PC-3 (cell line): ENCODE measurements around the gene ATAD3B. TPM values are rescaled to one million over a fixed set of nuclear protein-coding genes. Genes with fewer than 3 reads are reported as not detected.
A peak's percentile ranks its signal among the peaks of the same experiment; 100 is the strongest.

Source experiments
- ATAC-seq: fragments of 200-7000 bp; cut with Tn5 transposase; 2 replicates; pipeline ENCODE4 v1.9.1; 2020; ENCODE audit warnings: mild to moderate bottlenecking, moderate library complexity
- BruUV-seq: library from RNA; stranded (reverse); fragments of 400-500 nt; replicated peaks from 2 replicates; lab custom pipeline; 2021; lab: Mats Ljungman, UMichigan
- CTCF ChIA-PET: fragments of 300-600 bp; sonication (Branson Sonifier 250); formaldehyde crosslinking; loops from one replicate; lab custom pipeline; 2022; ENCODE audit warnings: antibody characterized with exemption; lab: Charles Lee
- POLR2A ChIA-PET: fragments of 300-600 bp; sonication (Branson Sonifier 250); formaldehyde crosslinking; loops from one replicate; lab custom pipeline; 2022; ENCODE audit warnings: antibody characterized with exemption; ENCODE audit not compliant: unreplicated experiment; lab: Charles Lee
- DNase-seq: peaks from one replicate; pipeline ENCODE4 v3.0.0-alpha.2; 2015
- H2AFZ ChIP-seq: fragments of 300-600 bp; sonication (generic); 2 replicates; pipeline ENCODE4 v1.6.0; 2016; ENCODE audit warnings: antibody characterized with exemption, low read length
- H3F3A ChIP-seq: fragments of 300-600 bp; sonication (generic); one replicate; pipeline ENCODE4 v1.6.0; 2017; ENCODE audit warnings: antibody characterized with exemption, low read length, control low read depth, mild to moderate bottlenecking; ENCODE audit not compliant: unreplicated experiment
- H3K27ac ChIP-seq: fragments of 300-600 bp; sonication (generic); 2 replicates; pipeline ENCODE4 v1.5.1; 2016; ENCODE audit warnings: mild to moderate bottlenecking, low read length
- H3K27me3 ChIP-seq: fragments of 300-600 bp; sonication (generic); 2 replicates; pipeline ENCODE4 v1.6.1; 2016; ENCODE audit warnings: low read length, mixed read lengths
- H3K36me3 ChIP-seq: fragments of 300-600 bp; sonication (generic); 2 replicates; pipeline ENCODE4 v1.6.1; 2016; ENCODE audit warnings: low read depth, mixed run types, low read length, mixed read lengths
- H3K4me1 ChIP-seq: fragments of 300-600 bp; sonication (generic); 2 replicates; pipeline ENCODE4 v1.5.1; 2016; ENCODE audit warnings: low read length; ENCODE audit not compliant: insufficient read depth
- H3K4me2 ChIP-seq: fragments of 300-600 bp; sonication (generic); 2 replicates; pipeline ENCODE4 v1.6.0; 2016; ENCODE audit warnings: low read length
- H3K4me3 ChIP-seq: fragments of 300-600 bp; sonication (generic); 2 replicates; pipeline ENCODE4 v1.5.1; 2016; ENCODE audit warnings: mild to moderate bottlenecking, low read length, mixed read lengths
- H3K79me2 ChIP-seq: fragments of 300-600 bp; sonication (generic); 2 replicates; pipeline ENCODE4 v1.6.1; 2017; ENCODE audit warnings: low read length, mixed read lengths
- H3K9ac ChIP-seq: fragments of 300-600 bp; sonication (generic); 2 replicates; pipeline ENCODE4 v1.6.0; 2016; ENCODE audit warnings: mild to moderate bottlenecking, low read length
- H3K9me2 ChIP-seq: fragments of 300-600 bp; sonication (generic); replicated peaks from 2 replicates; pipeline ENCODE4 v1.6.1; 2016; ENCODE audit warnings: mixed run types, low read length, mixed read lengths
- H3K9me3 ChIP-seq: fragments of 300-600 bp; sonication (generic); 2 replicates; pipeline ENCODE4 v1.6.1; 2016; ENCODE audit warnings: low read length, mixed read lengths
- H4K20me1 ChIP-seq: fragments of 300-600 bp; sonication (generic); 2 replicates; pipeline ENCODE4 v1.6.1; 2016; ENCODE audit warnings: low read length, mixed read lengths
- EZH2 ChIP-seq: fragments of 300-600 bp; sonication (generic); IDR thresholded peaks from one replicate; pipeline ENCODE4 v1.6.1; 2017; ENCODE audit warnings: antibody characterized with exemption, mild to moderate bottlenecking, low read length; ENCODE audit not compliant: unreplicated experiment
- EZH2phosphoT487 ChIP-seq: fragments of 300-600 bp; sonication (generic); IDR thresholded peaks from 2 replicates; pipeline ENCODE4 v1.6.1; 2018; ENCODE audit warnings: mild to moderate bottlenecking, antibody characterized with exemption, low read length, borderline replicate concordance
- intact Hi-C: fragments of 100-400 bp; cut with micrococcal nuclease; formaldehyde crosslinking; loops from 2 replicates; pipeline ENCODE4 v1.9.0; 2023
- total RNA-seq: library from RNA; depleted of rRNA; stranded (reverse); fragments of >200 nt; gene quantifications from 2 replicates; pipeline ENCODE4 v1.2.3, GENCODE V29; 2014
- TF ChIP-seq, protein P1 (sequence below): fragments of 300-600 bp; sonication (generic); conservative IDR thresholded peaks from 2 replicates; pipeline ENCODE4 v1.5.1; 2017; ENCODE audit warnings: antibody characterized with exemption, low read depth, mild to moderate bottlenecking, low read length

ATAD3B gene
- total RNA-seq, 1 experiment from 2014 or later: 140 TPM

DNA sequence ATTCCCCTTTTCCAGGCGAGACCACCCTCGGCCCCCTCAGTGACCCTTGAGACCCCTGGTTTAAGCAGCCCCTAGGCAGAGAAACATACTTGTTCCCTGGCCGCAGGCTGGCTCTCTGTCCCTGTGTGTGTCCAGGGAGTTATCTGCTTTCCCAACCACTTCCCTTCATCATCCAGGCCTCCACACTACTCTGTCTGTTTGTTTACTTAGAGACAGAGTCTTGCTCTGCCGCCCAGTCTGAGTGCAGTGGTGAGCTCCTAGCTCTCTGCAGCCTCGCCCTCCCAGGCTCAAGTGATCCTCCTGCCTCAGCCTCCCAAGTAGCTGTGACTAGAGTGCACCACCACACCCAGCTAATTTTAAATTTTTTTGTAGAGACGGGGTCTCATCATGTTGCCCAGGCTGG, 41.9 kb upstream of the ATAD3B start:
- H2AFZ ChIP-seq: no peak overlapping the region
- intact Hi-C loops: no loop called here
- TF ChIP-seq EZH2 (no peak), EZH2phosphoT487 (no peak)
- TF ChIP-seq, protein P1, sequence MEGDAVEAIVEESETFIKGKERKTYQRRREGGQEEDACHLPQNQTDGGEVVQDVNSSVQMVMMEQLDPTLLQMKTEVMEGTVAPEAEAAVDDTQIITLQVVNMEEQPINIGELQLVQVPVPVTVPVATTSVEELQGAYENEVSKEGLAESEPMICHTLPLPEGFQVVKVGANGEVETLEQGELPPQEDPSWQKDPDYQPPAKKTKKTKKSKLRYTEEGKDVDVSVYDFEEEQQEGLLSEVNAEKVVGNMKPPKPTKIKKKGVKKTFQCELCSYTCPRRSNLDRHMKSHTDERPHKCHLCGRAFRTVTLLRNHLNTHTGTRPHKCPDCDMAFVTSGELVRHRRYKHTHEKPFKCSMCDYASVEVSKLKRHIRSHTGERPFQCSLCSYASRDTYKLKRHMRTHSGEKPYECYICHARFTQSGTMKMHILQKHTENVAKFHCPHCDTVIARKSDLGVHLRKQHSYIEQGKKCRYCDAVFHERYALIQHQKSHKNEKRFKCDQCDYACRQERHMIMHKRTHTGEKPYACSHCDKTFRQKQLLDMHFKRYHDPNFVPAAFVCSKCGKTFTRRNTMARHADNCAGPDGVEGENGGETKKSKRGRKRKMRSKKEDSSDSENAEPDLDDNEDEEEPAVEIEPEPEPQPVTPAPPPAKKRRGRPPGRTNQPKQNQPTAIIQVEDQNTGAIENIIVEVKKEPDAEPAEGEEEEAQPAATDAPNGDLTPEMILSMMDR: no peak
- no peaks in the 10 kb centered on the region for H3K79me2 ChIP-seq
- BruUV-seq: no TSS peak
- DNase-seq (no peak), ATAC-seq (no peak)
- peaks cover 4% of the 10 kb centered on the region for H3F3A ChIP-seq
- no peak overlapping the region for H3K27ac ChIP-seq
- no peak overlapping the region for H3K4me2 ChIP-seq
- no peaks in the 10 kb centered on the region for H3K27me3 ChIP-seq
- ChIA-PET CTCF (no interaction called here), POLR2A (no interaction called here)
- H3K36me3 ChIP-seq: no peaks in the 10 kb centered on the region
- H3K9ac ChIP-seq: no peak overlapping the region
- H4K20me1 ChIP-seq: no peaks in the 10 kb centered on the region
- peaks cover 30% of the 10 kb centered on the region for H3K4me1 ChIP-seq
- no peaks in the 10 kb centered on the region for H3K9me2 ChIP-seq
- no peaks in the 10 kb centered on the region for H3K9me3 ChIP-seq
- no peak overlapping the region for H3K4me3 ChIP-seq

DNA sequence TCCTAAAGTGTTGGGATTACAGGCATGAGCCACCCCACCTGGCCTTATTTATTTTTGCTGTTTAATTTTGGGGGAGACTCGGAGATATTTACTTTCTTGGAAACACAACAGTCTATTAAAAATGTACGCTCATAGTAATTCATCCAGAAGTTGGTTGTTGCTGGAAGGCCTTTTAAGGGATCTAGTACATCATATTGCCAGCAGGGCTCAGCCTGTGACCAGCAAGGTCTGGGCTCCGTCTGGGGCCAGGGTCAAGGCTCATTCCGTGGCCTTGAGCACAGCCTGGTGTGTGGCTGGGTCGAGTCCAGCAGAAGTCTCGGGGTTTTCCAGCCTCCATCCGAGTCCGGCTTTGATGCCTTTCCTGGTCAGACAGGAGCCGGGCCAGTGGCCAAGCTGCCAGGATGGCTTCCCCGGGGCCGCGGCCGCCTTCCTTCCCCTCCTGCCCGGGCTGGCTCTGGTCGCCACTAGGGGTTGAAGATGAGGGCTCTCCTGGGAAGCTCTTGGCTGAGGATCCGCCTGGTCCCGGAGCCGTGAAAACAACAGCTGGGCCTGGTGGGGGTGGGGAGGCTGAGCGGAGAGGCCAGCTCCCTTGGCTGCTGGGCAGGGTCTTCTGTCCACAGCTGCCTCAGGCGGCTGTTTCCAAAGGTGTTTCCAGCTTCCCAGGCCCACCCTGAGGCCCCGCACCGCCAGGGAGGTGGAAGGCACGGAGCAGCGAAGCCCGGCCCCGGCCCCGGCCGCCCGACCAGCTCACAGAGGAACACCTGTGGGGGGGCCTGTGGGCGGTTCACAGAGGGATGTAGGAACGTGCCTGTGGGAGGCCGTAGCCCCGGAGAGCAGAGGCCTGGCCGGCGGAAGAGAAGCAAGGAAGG, 41.2 kb upstream of the ATAD3B start:
- Histone ChIP-seq H3F3A (peaks cover 4% of the 10 kb centered on the region), H3K27me3 (no peaks in the 10 kb centered on the region), H3K79me2 (no peaks in the 10 kb centered on the region), H3K4me2 (no peak overlapping the region), H3K27ac (no peak overlapping the region), H3K36me3 (no peaks in the 10 kb centered on the region), H3K9me3 (no peaks in the 10 kb centered on the region), H3K4me3 (no peak overlapping the region), H4K20me1 (no peaks in the 10 kb centered on the region), H3K9me2 (no peaks in the 10 kb centered on the region), H3K4me1 (peaks cover 37% of the 10 kb centered on the region), H2AFZ (0 out of 2 replicates have a peak overlapping the region, but pooled peaks have one; percentile 39), H3K9ac (no peak overlapping the region)
- TF ChIP-seq EZH2phosphoT487 (no peak), EZH2 (no peak)
- TF ChIP-seq, protein P1: no peak; the same call in 1 of the 2 replicates
- BruUV-seq: no TSS peak
- intact Hi-C loops: no loop called here
- ChIA-PET POLR2A (no interaction called here), CTCF (no interaction called here)
- DNase-seq (no peak), ATAC-seq (peak; percentile 3; the same call in 1 of the 2 replicates)
